NCI-H226 (cell line): ENCODE measurements around the gene RABAC1.
"Not testable (repeated sequence)": the region's sequence is repeated elsewhere in the genome, so short reads cannot be mapped to it uniquely, and the experiment has no call there.

Source experiments
- DNase-seq: peaks from one replicate; pipeline ENCODE4 v3.0.0-alpha.2; 2015

Gene RABAC1

GRCh38 chr19:41927497-41928192, 31.5 kb downstream of the RABAC1 start:
- no peak for DNase-seq

DNA sequence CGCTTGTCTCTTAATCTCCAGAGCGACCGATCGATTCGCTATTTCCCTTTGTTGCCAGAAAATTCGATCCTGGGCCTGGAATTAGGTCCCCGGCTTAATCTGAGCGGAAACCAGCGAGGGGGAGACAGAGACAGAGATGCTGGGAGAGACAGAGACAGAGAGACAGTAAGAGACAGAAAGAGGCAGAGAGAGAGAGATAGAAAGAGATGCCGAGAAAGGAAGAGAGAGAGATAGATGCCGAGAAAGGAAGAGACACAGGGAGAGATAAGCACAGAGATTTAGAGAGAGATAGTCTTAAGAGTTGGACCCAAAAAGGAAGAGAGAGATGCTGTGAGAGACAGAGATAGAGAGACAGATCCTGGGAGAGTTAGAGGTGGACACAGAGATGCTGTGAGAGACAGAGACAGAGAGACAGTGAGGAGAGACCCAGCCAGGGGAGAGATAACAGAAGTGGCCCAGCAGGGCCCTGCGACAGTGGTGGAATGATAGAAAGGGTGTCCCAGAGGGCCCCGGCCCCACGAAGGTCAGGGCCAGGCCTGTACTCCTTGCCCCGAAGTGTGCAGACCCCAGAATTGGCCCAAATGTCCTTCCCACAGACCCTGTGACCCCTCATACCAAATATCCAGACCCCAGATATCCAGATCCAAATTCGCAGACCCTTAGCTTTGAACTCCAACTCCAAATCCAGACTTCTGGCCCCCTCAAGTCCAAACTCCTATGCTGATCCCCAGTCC, 32.2 kb downstream of the RABAC1 start:
- no peak for DNase-seq

DNA sequence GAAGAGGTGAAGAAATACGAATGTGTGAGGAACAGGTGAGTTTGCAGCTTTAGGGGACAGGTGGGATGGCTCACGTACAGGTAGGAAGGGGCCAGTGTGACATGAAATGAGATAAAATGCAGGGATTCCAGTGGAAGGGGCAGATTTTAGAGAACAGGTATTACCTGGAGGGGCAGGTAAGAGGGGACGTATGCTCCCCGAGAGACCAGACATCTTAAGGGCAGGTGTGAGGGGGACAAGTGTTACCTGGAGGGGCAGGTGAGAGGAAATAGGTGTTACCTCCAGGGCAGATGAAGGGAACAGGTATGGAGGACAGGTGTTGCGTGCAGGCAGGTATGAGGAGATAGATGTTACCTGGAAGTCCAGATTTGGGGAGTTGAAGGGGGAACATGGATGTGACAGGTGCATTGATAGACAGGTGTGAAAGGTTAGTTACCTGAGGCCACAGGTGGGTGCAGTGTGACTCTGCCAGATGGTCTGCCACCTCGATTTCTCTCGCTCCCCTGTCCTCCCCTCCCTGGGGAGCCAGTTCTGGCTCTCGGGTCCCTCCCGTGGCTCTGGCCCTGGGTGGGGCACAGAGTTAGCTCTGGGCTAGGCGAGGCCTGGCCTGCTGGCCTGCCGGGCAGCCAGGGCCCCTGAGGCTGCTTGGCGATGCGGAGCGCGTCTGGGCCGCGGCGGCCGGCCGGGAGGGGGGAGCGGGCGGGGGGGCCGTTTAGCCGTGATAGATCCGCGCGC, 32.9 kb downstream of the RABAC1 start:
- DNase-seq: no peak

GRCh38 chr19:41925208-41926003, 33.7 kb downstream of the RABAC1 start:
- DNase-seq: no peak

DNA sequence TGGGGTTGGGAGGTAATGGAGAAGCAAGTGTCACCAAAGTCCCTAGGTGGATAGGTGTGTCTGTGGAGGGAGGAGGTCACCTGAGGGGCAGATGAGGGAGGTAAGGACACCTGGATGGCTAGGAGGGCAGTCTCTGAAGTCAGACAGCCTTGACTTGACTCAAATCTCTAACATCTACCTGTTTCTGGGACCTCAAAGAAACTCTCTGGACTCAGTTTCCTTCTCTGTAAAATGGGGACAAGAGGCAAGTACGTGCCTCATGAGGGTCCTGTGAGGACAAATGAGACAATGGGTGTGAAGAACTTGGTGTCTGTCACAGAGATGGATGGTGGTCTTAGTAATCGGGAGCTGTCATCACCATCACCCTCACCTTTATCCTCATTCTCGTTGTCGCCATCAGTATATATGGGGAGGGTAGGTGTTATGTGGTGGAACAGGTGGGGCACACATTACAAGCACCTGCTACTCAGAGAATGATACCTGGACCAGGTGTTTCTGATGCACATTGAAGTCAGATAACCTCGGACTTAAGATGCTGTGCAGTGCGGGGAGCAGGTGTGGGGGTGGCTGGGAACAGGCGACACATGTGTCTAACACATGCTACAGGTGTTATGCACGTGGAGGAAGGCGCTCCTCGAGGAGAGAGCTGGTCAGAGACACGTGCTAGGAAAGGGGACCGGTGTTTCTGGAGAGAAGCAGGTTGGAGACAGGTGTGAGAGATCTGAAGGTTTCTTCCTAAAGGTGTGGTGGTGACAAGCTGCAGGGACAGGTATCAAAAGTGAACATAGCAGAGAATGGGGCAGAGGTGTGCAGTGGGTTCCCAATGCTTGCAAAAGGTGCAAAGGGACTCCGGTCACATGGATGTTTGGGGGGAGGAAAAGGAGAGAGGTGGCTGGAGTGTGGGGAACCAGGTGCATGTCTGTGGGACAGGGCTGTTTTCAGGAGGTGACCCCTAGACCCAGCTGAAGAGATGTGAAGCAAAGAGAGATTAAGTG, 34.7 kb downstream of the RABAC1 start:
- DNase-seq: no peak

DNA sequence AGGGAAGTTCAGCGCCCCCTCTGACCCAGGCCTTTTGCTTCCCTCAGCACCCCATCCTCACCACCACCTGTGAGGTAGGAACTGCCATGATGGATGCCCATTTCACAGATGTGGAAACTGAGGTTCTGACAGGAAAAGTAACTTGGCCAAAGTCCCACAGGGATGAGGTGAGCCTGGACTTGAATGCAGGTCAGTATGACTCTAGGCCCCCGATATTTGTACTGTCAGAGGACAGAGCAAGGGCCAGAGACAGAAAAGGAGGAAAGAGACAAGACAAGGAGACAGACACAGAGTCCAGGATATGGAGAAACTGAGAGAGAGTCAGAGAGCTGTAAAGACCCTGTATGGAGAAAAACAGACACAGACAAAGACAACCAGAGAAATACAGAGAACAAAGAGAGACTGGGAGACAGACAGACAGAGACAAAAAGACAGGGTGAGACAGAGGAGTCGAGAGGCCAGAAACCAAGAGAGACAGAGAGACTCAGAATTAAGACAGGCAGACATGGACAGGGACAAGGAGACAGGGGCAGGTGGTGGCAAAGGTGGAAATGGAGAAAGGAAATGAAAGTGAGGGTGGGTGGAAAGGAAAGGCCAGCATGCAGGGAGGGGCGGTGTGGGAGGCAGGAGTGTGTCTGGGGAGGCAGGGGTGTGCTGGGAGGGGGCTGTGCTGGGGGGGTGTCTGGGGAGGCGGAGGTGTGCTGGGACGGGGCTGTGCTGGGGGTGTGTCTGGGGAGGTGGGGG, 35.9 kb downstream of the RABAC1 start:
- DNase-seq: no peak

DNA sequence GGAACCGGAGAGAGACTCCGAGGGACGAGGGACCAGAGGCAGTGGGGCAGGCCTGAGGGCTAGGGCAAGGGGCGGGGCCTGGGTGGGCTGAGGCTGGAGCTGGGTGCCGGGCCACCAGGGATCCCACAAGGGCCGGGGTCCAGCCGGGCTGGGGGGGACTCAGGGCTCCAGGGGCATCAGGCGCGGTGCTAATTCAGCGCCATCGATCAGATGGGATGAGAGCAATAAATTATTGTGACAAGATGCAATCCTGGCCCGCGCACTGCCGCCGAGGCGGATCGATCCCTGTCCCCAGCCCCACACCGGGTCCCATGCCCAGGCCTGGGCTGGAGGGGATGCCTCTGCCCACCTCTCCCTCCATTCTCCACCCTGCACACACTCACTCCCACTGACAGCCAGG, 36.5 kb downstream of the RABAC1 start:
- DNase-seq: no peak

- DNase-seq: no peak
Measured at GRCh38 chr19:41921577-41922576, 37.2 kb downstream of the RABAC1 start.

- no peak for DNase-seq
Measured at GRCh38 chr19:41920882-41921576, 38.1 kb downstream of the RABAC1 start.

GRCh38 chr19:41919948-41920712, 39.0 kb downstream of the RABAC1 start:
- DNase-seq: no peak

DNA sequence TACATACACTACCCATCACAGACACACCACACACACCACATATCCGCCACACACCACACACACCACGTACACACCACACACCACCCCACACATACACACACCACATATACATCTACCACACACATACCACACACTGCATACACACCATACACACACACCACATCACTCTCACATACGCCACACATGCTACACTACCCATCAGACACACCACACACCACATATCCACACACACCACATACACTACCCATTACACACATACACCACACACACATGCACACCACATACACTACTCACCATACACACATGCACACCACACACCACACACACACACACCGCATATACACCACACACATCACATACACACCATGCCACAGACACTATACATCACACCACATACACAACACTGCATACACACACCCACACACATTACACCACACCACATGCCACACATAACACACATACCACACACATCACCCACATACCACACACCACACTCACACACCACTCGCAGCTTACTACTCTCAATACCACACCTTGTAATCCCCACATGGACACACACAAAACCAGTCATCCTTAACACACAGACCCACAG, 40.4 kb downstream of the RABAC1 start:
- no peak for DNase-seq

DNA sequence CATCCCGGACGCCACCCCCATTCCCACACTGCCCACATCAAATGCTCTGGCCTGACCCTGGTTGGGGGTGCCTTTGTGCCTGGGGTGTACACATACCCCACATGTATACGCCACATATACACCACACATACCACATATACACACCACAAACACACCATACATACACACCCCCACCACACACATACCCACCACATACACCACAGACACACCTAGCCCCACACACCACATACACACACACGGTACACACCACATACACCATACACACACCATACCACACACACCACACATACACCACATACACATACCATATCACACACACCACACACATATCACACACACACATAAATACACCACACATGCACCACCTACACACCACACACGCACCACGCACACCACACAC, 41.0 kb downstream of the RABAC1 start:
- DNase-seq: no peak

DNA sequence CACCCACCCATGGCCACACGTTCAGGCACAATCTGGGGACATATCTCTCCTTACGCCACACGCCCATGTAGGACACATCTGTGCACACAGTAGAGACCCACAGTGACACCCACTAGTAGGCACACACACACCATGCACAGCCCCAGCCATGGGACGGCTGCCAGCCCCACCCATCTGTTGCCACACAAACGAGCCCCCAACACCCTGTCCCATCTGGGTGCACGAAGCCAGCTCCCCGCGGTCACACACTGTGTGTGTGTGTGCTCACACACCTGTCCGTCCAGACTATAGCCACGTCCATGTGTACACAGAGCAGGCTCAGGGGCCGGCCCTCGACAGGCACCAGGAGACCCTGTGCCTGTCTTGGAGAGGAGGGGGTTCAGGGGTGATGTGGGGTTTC, 41.4 kb downstream of the RABAC1 start:
- no peak for DNase-seq

DNA sequence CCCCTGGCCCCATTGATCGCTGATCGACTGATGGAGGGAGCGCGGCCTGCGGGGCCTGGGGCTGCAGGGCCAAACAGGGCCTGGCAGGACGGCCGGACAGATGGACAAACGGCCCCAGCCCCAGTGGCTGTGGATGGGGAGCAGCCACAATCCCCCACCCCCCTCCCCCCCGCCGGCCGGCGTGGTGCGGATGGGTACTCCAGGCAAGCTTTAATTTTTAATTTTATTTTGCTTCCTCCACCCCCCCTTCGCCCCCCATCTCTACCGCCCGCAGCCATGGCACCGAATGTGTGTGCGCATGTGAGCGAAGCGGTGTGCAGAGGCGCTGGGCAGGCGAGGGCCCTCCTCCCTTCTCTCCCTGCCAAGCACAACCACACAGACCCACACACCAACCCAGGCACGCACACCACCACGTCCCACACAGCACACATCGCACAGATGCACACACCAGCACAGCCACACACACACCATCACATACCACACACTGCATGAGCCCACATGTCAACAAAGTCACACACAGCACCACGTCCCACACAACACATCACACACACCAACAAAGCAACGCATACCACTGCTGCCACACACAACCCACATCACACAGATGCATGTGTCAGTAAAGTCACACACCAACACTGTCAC, 43.2 kb downstream of the RABAC1 start:
- DNase-seq: no peak

DNA sequence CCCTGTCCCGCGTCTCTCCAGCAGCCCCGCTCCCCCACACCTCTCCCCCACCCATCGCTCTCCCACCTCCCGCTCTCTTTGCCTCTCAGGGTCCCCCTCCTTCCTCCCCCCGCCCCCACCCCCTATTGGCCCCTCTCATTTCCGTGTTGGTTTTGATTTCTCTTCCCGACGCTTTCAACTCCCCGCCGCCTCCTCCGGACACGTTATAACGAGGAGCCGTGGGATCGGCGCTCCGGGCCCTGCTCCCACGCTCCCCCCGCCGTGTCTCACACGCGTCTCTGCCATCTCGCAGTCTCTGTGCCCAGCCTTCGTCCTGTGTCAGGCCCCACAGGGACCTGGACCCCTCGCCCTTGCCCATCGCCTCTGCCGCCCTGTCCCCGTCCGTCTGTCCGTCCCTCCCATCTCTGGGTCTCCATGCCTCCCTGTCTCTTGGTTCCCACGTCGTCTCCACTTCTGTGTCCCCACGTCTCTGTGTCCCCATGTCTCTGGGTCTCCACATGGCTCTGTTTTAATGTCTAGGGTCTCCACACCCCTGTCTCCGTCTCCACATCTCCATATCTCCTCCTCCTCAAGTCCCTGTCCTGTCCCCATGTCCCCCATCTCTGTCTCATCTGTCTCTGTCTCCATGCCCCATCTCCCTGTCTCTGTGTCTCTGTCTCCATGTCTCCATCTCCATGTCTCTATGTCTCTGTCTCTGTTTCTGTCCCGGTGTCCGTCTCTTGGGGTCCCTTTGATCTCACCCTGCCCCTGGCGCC, 43.9 kb downstream of the RABAC1 start:
- no peak for DNase-seq

DNA sequence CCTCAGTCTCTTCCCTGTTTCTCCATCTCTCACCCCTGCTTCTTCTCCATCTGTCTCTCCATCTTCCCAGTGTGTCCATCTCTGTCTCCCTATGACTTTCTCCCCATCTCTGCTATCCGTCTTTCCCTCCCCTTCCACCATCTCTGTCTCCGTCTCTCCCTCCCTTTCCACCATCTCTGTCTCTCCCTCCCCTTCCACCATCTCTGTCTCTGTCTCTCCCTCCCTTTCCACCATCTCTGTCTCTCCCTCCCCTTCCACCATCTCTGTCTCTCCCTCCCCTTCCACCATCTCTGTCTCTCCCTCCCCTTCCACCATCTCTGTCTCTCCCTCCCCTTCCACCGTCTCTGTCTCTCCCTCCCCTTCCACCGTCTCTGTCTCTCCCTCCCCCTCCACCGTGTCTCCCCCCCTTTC, 44.7 kb downstream of the RABAC1 start:
- not testable (repeated sequence) for DNase-seq
